LNCaP clone FGC (cell line): ENCODE measurements around the gene MPPED1.

Experiments
- DNase-seq: peaks from one replicate; pipeline ENCODE4 v3.0.0-alpha.2; 2011; ENCODE audit warnings: low read depth
- H3K4me3 ChIP-seq: 2 replicates; pipeline ENCODE4 v1.5.1; 2011; ENCODE audit warnings: mild to moderate bottlenecking, low read depth, low read length, control low read depth
- TF ChIP-seq, protein P1 (sequence below): IDR thresholded peaks from 2 replicates; pipeline ENCODE4 v1.5.1; 2012; ENCODE audit warnings: mild to moderate bottlenecking; ENCODE audit not compliant: control insufficient read depth, insufficient read depth; ENCODE audit errors: extremely low read depth

MPPED1 gene

DNA sequence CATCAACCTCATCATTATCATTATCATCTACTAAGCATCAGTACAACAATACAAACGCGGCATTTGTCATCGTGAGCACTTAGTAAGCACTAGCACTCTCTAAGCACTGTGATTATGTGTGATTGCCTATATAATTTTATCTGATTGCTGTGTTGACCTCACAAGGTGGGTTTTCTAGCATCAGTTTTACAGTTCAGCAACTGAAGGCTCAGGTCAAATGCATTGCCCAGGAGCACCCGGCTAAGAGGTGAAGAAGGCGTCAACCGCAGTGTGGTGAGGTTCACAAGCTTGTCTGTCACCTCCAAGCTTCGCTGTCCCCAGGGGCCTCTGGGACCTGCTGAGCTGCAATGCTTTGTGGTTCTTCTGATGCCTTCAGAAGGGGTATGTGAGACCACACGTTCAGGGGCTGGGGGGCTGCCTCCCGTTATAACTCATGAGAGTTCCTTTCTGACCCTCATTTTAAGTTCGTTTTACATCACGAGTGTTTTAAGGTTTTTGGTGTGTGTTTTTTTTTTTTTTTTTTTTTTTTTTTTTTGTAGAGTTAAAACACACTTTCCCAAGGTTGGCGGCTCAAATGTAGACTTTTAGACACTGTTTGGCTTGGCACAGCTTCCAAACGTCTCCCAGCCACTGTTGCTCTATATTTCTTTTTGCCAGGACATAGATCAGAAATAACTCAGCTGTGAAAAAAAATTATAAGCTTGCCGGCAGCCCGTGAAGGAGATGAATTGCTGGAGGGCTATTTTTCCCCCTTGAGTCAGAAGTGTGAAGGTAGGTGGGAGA is 34.9 kb upstream of the MPPED1 start:
- DNase-seq, result peak; percentile 10

GRCh38 chr22:43377548-43377895 is 34.3 kb upstream of the MPPED1 start:
- TF ChIP-seq, protein P1, sequence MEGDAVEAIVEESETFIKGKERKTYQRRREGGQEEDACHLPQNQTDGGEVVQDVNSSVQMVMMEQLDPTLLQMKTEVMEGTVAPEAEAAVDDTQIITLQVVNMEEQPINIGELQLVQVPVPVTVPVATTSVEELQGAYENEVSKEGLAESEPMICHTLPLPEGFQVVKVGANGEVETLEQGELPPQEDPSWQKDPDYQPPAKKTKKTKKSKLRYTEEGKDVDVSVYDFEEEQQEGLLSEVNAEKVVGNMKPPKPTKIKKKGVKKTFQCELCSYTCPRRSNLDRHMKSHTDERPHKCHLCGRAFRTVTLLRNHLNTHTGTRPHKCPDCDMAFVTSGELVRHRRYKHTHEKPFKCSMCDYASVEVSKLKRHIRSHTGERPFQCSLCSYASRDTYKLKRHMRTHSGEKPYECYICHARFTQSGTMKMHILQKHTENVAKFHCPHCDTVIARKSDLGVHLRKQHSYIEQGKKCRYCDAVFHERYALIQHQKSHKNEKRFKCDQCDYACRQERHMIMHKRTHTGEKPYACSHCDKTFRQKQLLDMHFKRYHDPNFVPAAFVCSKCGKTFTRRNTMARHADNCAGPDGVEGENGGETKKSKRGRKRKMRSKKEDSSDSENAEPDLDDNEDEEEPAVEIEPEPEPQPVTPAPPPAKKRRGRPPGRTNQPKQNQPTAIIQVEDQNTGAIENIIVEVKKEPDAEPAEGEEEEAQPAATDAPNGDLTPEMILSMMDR, result no peak
- H3K4me3 ChIP-seq, result no peak overlapping the region
- no peak for DNase-seq

More for the DNA sequence above, 34.9 kb upstream of the MPPED1 start:
- TF ChIP-seq, protein P1, result no peak
- no peak overlapping the region for H3K4me3 ChIP-seq

DNA sequence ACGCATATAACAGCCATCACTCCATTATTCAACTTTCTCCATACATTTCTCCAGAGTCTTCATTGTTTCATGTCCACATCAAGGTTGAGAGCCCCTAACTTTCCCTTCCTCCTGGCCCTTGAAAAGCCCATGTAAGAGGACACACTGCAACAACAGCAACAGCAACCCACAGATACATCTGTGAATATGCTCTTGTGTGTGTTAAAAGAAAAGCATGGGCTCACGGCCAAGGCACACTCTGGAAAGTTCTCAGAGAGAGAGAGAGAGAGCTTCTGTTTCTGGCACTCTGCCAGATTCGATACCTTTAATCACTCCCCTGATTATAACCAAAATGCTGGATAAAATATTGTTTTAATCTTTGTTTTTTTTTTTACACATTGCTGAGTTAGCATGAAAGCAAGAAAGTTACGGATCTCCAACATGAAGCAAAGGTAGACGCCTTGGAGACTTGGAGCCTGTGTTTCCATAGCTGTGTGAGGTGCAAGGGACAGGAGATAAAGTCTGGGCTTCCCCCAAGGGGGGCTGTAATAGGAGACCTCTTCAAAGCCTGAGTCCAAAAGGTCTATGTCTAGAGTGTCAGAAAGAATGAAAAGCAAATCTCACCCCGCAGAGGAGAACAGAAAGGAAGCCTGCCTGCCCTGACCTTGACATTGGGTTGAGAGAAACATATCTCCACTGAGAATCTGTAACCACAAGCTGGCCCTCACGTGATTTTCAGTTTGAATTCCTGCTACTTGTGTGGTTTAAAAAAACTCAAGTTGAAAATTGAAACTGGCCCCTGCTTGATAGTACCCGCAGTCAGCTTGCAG is 33.7 kb upstream of the MPPED1 start:
- TF ChIP-seq, protein P1, result no peak
- peak; percentile 22 for DNase-seq

GRCh38 chr22:43381693-43382092 is 30.1 kb upstream of the MPPED1 start:
- TF ChIP-seq, protein P1, result no peak
- DNase-seq, result no peak
- no peak overlapping the region for H3K4me3 ChIP-seq

More for the DNA sequence above, 33.7 kb upstream of the MPPED1 start:
- H3K4me3 ChIP-seq, result no peak overlapping the region

- no peak for DNase-seq
- TF ChIP-seq, protein P1, result no peak
- no peak overlapping the region for H3K4me3 ChIP-seq
Measured at GRCh38 chr22:43384863-43385262, 27.0 kb upstream of the MPPED1 start.

DNA sequence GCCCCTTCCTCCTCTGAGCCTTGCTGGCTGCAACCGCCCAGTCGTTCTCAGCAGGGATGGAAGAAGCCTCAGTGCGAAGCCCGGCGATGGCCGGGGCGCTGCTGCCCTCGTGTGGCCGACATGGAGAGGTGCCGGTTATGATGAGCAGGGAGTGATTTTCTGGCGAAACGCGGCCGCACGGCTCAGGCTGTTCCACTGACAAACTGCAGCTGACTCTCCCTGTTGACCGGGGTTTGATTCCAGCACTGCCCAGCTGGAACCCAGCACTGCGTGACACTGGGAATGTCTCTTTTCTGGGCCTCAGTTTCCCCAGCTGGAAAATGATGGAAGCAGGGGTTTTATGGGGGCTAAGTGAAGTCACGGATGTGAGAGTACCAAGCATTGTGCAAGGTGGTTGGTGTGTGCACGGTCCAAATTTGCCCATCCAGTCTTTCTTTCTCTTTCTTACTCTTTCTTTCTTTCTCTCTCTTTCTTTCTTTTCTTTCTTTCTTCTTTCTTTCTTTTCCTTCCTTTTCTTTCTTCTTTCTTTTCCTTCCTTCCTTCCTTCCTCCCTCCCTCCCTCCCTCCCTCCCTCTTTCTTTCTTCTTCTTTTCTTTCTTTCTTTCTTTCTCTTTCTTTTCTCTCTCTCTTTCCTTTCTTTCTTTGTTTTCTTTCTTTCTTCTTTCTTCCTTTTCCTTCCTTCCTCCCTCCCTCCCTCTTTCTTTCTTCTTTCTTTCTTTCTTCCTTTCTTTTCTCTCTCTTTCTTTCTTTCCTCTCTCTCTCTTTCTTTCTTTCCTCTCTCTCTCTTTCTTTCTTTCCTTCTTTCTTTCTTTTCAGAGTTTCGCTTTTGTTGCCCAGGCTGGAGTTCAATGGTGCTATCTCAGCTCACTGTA is 25.8 kb upstream of the MPPED1 start:
- peak; percentile 11 for DNase-seq
- TF ChIP-seq, protein P1, result peak; percentile 87
- no peak overlapping the region for H3K4me3 ChIP-seq
